AG04449 (cell line): ENCODE data around the gene WNK2.

Experiments
- CTCF ChIA-PET: fragments of 350-600 bp; formaldehyde crosslinking; extraction: SDS; loops from one replicate; lab custom pipeline; 2021; ENCODE audit warnings: antibody characterized with exemption; lab: Yijun Ruan, JAX
- POLR2A ChIA-PET: fragments of 400-600, 350-600 bp; formaldehyde crosslinking; extraction: SDS; loops from one replicate; lab custom pipeline; 2020; ENCODE audit warnings: antibody characterized with exemption, inconsistent platforms; lab: Yijun Ruan, JAX
- DNase-seq: peaks from one replicate; pipeline ENCODE4 v3.0.0-alpha.2; 2010; ENCODE audit warnings: low read depth, low spot score
- H3K4me3 ChIP-seq: 2 replicates; pipeline ENCODE4 v1.5.1; 2011; ENCODE audit warnings: low read depth, mild to moderate bottlenecking, control low read depth, low read length
- CTCF ChIP-seq: IDR thresholded peaks from one replicate; pipeline ENCODE4 v1.5.1; 2011; ENCODE audit warnings: mild to moderate bottlenecking, moderate library complexity, low read length, control low read depth, inconsistent platforms; ENCODE audit not compliant: insufficient read depth; ENCODE audit errors: missing control alignments

The WNK2 gene

GRCh38 chr9:93288341-93288740, 104.4 kb downstream of the WNK2 start:
- H3K4me3 ChIP-seq = no peak overlapping the region
- TF ChIP-seq CTCF = no peak
- no peak for DNase-seq
- ChIA-PET CTCF (no interaction called here), POLR2A (no interaction called here)

GRCh38 chr9:93288891-93289883, 105.2 kb downstream of the WNK2 start:
- CTCF ChIA-PET = no interaction called here

DNA sequence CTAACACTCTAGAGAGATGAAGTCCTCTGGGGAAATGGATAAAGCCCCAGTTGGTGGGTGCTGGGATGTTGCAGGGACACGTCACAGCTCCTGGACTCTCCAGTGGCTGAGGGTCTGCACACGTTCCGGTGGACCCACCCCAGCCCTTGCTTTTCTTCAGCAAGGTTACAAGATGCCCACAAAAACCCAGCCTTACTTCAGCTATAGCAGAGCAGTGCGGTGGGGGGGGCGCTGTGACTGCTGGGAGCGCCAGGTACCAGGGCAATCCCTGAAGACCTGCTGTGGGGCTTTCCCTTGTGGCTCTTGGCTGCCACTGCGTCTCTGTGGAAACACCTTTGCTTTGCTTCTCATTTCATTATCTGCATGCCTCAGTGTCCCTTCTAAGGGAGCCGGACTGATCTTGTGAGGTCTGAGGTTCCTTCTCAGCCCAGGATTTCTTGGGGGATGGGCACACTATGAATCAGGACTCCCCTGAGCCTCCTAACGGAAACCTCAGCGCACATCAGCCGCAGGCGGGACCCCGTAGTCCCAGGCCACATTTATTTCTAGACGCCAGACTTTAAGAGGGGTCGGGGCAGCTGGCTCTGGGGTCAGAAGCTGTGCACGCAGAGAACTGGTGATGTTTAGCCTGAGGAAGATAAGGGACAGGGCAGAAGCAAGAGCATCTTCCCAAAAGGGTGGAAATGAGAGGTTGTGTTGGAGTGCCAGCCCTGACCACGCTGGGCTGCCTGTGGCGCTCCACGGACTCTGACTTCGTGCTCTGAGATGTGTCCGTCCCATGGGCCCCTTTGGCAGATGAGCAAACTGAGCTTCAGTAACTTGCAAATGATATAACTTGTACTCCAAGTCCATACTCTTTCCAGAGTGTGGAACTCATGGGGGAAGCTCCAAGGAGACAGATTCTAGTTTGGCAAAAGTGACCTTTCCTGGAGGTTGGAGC, 106.8 kb downstream of the WNK2 start:
- ChIA-PET POLR2A (no interaction called here), CTCF (interaction anchor here (1.4 kb wide), 1 partner anchor 14 kb away, joined by 4 read pairs; no protein-coding TSS in a partner anchor)
- DNase-seq = no peak
- H3K4me3 ChIP-seq = no peak overlapping the region
- TF ChIP-seq CTCF = no peak

More at GRCh38 chr9:93288891-93289883, 105.2 kb downstream of the WNK2 start:
- no peak overlapping the region for H3K4me3 ChIP-seq
- TF ChIP-seq CTCF = no peak
- DNase-seq = no peak
- POLR2A ChIA-PET = no interaction called here

DNA sequence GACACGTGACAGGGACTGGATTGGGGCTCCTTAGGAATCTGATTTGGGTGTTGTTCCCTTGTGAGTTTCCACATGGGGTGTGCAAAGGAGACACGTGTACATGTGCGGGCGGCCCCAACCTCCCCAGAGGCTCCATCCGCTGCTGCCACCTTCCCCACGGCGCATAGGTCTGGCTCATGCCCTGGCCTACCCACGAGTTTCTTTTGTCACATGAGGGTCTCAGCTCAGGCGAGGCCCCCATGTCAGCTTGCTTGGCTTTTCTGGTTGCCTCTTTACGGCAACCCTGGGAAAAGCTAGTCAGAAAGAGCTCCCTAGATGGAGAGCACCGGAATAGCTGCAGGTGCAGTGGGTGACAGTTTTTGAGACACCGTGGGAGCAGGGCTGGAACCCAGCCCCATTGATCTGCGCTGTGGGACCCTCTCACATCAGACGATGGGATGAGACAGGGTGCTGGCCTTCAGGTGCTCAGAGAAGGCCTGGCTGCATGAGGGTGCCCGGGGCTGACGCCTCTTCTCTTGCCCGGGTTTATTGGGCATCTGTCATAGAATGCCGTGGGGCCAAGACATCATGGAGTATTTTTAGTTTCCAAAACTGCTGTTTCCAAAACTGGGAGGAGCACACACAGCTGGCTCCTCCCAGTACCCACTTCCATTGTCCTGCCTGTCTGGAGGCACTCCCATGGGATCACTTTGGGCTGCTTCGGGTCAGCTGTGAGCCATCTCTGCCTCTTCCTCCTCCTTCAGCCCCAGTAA, 107.8 kb downstream of the WNK2 start:
- no peak for DNase-seq
- ChIA-PET POLR2A (no interaction called here), CTCF (interaction anchor here (1.4 kb wide), 1 partner anchor 13 kb away, joined by 4 read pairs; no protein-coding TSS in a partner anchor)
- no peak overlapping the region for H3K4me3 ChIP-seq
- TF ChIP-seq CTCF = no peak

GRCh38 chr9:93292288-93292615, 108.3 kb downstream of the WNK2 start:
- CTCF ChIA-PET = interaction anchor here (1.4 kb wide), 1 partner anchor 12 kb away, joined by 4 read pairs; no protein-coding TSS in a partner anchor
- DNase-seq = no peak
- POLR2A ChIA-PET = no interaction called here
- H3K4me3 ChIP-seq = no peak overlapping the region
- TF ChIP-seq CTCF = no peak
